ENCODE data around the gene SEZ6L2.

DNA sequence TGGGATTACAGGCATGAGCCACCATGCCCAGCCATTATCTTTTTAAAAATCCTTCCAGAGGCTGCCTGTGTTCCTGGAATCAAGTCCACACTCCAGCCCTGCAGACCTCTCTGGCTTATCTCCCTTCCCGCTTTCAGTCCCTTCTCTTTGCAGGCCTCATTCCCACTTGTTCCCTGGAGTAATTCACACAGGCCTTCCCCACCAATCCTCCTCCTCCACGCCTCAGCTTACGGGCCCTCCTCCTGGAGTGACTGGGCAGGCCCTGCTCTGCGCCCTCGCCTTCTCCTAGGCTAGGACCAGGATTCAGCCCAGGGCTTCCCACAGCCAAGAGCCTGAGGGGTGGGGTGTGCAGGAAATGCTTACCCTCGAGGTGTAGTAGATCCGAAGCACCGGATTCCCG lies 39.1 kb downstream of the SEZ6L2 start:
- TF ChIP-seq, protein P1, sequence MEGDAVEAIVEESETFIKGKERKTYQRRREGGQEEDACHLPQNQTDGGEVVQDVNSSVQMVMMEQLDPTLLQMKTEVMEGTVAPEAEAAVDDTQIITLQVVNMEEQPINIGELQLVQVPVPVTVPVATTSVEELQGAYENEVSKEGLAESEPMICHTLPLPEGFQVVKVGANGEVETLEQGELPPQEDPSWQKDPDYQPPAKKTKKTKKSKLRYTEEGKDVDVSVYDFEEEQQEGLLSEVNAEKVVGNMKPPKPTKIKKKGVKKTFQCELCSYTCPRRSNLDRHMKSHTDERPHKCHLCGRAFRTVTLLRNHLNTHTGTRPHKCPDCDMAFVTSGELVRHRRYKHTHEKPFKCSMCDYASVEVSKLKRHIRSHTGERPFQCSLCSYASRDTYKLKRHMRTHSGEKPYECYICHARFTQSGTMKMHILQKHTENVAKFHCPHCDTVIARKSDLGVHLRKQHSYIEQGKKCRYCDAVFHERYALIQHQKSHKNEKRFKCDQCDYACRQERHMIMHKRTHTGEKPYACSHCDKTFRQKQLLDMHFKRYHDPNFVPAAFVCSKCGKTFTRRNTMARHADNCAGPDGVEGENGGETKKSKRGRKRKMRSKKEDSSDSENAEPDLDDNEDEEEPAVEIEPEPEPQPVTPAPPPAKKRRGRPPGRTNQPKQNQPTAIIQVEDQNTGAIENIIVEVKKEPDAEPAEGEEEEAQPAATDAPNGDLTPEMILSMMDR (IDR thresholded peaks at IDR 0.05), result no peak
- no peak for TF ChIP-seq POLR2A (IDR thresholded peaks at IDR 0.05)
